Measurements from ENCODE around the gene PCGF1. TPM values are rescaled to one million over a fixed set of nuclear protein-coding genes. Genes with fewer than 3 reads are reported as not detected.

PCGF1 gene
- total RNA-seq, 1 donor from 2014 or later = 46.6 TPM

- DNase-seq (ENCODE audit: low spot score) = no peak
Measured at GRCh38 chr2:74537140-74537539, 29.6 kb upstream of the PCGF1 start.

GRCh38 chr2:74536166-74536950, 28.9 kb upstream of the PCGF1 start:
- no peak for DNase-seq (ENCODE audit: low spot score)

GRCh38 chr2:74535440-74535965, 28.0 kb upstream of the PCGF1 start:
- no peak for DNase-seq (ENCODE audit: low spot score)

- no peak for DNase-seq (ENCODE audit: low spot score)
Measured at GRCh38 chr2:74534411-74534810, 26.9 kb upstream of the PCGF1 start.

GRCh38 chr2:74533464-74533863, 26.0 kb upstream of the PCGF1 start:
- no peak for DNase-seq (ENCODE audit: low spot score)

GRCh38 chr2:74532222-74532621, 24.7 kb upstream of the PCGF1 start:
- DNase-seq (ENCODE audit: low spot score) = no peak

DNA sequence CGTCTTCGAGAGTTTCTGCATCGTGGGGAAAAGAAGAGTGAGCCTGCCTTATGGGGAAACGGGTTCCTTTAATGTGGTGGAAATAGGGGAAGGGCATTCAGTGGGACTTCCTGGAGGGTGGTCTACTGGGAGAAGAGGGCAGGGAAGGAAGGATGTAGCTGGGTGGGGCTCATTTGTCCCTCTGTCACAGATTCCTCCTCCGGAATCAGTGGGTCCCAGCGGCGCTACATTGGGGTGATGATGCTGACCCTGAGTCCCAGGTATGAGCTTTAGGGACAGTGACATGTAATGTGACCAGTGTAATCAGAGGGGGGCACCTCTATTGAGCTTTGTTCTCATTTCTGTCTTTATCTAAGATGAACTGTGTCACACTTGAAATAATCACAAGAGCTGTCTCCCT, 24.2 kb upstream of the PCGF1 start:
- DNase-seq (ENCODE audit: low spot score) = no peak

- DNase-seq (ENCODE audit: low spot score) = peak; percentile 60
Measured at GRCh38 chr2:74530239-74531187, 23.0 kb upstream of the PCGF1 start.

DNA sequence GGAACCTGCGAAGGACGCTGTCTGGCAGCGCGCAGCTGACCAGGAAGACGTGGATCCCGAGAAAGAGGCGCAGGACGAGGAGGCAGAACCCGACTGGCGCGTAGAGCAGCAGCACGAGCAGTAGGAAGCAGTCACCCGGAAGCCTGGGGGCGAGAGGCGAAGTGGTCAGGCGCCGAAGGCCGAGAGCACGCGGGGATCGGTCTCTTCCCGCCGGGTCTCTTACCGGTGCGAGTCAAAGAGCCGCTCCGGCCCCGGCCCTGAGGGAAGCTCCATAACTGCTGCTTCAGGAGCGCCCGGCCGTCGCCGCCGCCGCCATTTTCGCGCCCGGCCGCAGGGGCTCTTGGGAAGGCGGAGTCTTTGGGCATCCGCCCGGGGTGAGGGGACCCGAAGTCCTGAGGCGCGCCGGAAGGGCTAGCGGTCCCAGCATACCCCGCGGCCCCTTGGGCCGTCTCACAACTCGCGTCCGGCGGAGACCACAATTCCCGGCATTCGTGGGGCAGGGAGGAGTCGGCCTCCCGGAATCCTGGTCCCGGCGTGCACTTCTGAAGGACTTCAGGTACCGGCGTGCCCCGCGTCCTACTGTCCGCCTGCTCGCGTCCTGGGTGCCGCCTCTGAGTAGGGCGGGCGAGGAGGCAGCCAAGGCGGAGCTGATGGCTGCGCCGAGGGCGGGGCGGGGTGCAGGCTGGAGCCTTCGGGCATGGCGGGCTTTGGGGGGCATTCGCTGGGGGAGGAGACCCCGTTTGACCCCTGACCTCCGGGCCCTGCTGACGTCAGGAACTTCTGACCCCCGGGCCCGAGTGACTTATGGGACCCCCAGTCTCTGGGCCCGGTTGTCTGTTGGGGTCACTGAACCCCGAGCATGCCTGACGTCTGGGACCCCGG, 22.1 kb upstream of the PCGF1 start, which contains the start of the genes AUP1 and HTRA2:
TSS of gene AUP1 (minus strand) at position 350 of the 882 bp plus-strand sequence. CDS start at position 273, 77 bp downstream.
TSS of gene HTRA2 (plus strand) at position 577 of the 882 bp plus-strand sequence. CDS start at position 651, 74 bp downstream.
- peak; percentile 99 for DNase-seq (ENCODE audit: low spot score)

GRCh38 chr2:74528600-74529356, 21.3 kb upstream of the PCGF1 start:
- DNase-seq (ENCODE audit: low spot score) = no peak

DNA sequence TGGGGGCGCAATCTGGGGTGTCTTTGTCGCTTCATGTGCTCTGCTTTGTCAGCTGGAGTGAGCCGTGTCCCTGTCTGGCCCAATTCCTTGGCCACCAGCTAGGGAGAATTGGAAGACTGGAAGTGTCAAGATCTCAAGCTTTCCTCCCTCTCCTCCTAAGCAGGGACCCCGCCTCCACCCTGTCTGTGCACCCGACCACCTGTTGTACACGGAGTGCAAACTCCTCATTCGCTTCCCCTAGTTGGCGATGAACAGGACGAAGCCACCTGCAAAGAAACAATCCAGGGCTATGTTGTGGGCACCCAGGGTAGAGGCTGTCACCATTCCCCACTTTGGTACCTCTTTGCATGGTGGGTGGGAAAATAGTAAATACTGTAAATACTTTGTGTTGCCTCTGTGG, 20.2 kb upstream of the PCGF1 start:
- no peak for DNase-seq (ENCODE audit: low spot score)

DNA sequence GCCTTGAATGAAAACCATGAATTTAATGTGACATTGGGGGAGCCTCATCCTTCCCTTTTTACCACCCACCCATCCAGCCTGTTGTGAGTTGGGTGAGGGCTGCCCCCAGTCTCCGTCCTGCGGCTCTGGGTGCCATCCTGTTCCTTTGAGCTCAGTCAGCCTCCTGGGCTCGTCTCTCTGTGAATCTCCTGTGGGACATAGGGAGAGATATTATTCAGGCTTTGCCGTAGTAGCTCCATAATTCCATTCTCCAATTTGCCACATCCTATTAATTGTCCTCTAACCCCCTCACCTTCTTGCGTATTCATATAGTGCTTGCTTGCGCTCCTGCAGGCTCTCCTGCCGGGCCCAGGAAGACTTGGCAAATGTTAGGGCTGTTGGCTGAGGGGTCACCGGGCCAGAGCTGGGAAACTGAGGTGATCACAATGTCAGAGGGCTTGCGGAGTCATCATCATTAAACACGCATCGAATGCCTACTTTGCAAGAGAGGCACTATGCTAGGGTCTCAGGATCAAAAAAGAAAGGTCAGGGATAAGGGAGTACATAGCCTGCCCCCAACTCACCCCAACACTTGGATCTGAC, 19.2 kb upstream of the PCGF1 start:
- no peak for DNase-seq (ENCODE audit: low spot score)

- no peak for DNase-seq (ENCODE audit: low spot score)
Measured at GRCh38 chr2:74525717-74526648, 18.5 kb upstream of the PCGF1 start, which contains the start of gene DQX1. Gene DQX1 (minus strand): TSS chr2:74526231. CDS start chr2:74525729, 502 bp downstream.

GRCh38 chr2:74524955-74525716, 17.6 kb upstream of the PCGF1 start:
- no peak for DNase-seq (ENCODE audit: low spot score)

GRCh38 chr2:74524005-74524404, 16.5 kb upstream of the PCGF1 start:
- no peak for DNase-seq (ENCODE audit: low spot score)

- no peak for DNase-seq (ENCODE audit: low spot score)
Measured at GRCh38 chr2:74522516-74522915, 15.0 kb upstream of the PCGF1 start.

GRCh38 chr2:74516650-74517049, 9.2 kb upstream of the PCGF1 start:
- DNase-seq (ENCODE audit: low spot score) = no peak
